K562 (cell line): Measurements from ENCODE around the gene TRPM4. TPM values are rescaled to one million over a fixed set of nuclear protein-coding genes. Genes with fewer than 3 reads are reported as not detected.

Source experiments
- ARHGAP35 ChIP-seq: fragments of 450-650 bp; IDR thresholded peaks from 2 replicates; pipeline ENCODE4 v1.6.1; 2018; ENCODE audit not compliant: partially characterized antibody
- BCOR ChIP-seq: fragments of 450-650 bp; IDR thresholded peaks from 2 replicates; pipeline ENCODE4 v1.6.1; 2016
- CHCHD3 ChIP-seq: fragments of 250-450 bp; sonication (Bioruptor Pico); IDR thresholded peaks from 2 replicates; pipeline ENCODE4 v2.1.2; 2022; ENCODE audit warnings: mild to moderate bottlenecking
- LARP7 ChIP-seq: fragments of 450-650 bp; IDR thresholded peaks from 2 replicates; pipeline ENCODE4 v1.6.1; 2016
- PRMT5 ChIP-seq: sonication (generic); formaldehyde crosslinking; IDR thresholded peaks from 2 replicates; pipeline ENCODE4 v1.5.0; 2020; ENCODE audit warnings: missing genetic modification reagents
- TGIF2 ChIP-seq: sonication (generic); formaldehyde crosslinking; IDR thresholded peaks from 2 replicates; pipeline ENCODE4 v1.8.1; 2022; ENCODE audit warnings: mild to moderate bottlenecking, missing genetic modification reagents, moderate library complexity
- TOE1 ChIP-seq, 2 experiments: fragments of 450-650 bp in 1 of 2; sonication (generic) in 1 of 2; formaldehyde crosslinking in 1 of 2; IDR thresholded peaks; 2 replicates each; pipeline versions ENCODE4 v1.7.1 to v1.8.0; 2016 to 2022; ENCODE audit warnings: borderline replicate concordance in 2 of 2, mild to moderate bottlenecking in 2 of 2, antibody characterized with exemption in 1 of 2, inconsistent platforms in 1 of 2, low read depth in 1 of 2, missing genetic modification reagents in 1 of 2, moderate library complexity in 1 of 2
- ZNF121 ChIP-seq: sonication (generic); formaldehyde crosslinking; conservative IDR thresholded peaks from 2 replicates; pipeline ENCODE4 v1.8.0; 2022; ENCODE audit warnings: missing genetic modification reagents
- polyA plus RNA-seq, 8 experiments: library from polyadenylated mRNA; depleted of rRNA in 4 of 8; stranded (reverse) in 5 of 8; unstranded in 3 of 8; fragments of >200 nt; fragmentation: Nextera tagmentation in 2 of 8; fragmentation: Illumina TruSeq in 1 of 8; extraction: Ambion mirVana in 2 of 8; extraction: Trizol in 1 of 8; gene quantifications; 2 replicates each; pipeline versions ENCODE4 v1.2.1 to v1.2.3, GENCODE V29; 2011 to 2014; ENCODE audit warnings: inconsistent platforms in 1 of 8, missing spikeins in 1 of 8
- total RNA-seq, 7 experiments: library from RNA; depleted of rRNA in 6 of 7; stranded (reverse); fragments of >200 nt in 6 of 7; fragmentation: Illumina TruSeq in 2 of 7; extraction: Trizol in 2 of 7; gene quantifications; 2 replicates each; pipeline versions ENCODE4 v1.2.1 to v1.2.3, GENCODE V29; 2011 to 2021; ENCODE audit warnings: low replicate concordance in 1 of 7
- TF ChIP-seq, protein P1 (sequence below): fragments of 200-800 bp; sonication (Bioruptor generic); IDR thresholded peaks from 2 replicates; pipeline ENCODE4 v1.6.1; 2016; ENCODE audit warnings: missing genetic modification characterization, missing compliant biosample characterization
- TF ChIP-seq, protein P2 (sequence below): fragments of 450-650 bp; IDR thresholded peaks from 2 replicates; pipeline ENCODE4 v1.6.1; 2017; ENCODE audit warnings: antibody characterized with exemption, mild to moderate bottlenecking
- TF ChIP-seq, protein P3 (sequence below): fragments of 150-350 bp; conservative IDR thresholded peaks from 2 replicates; pipeline ENCODE4 v1.6.1; 2014; ENCODE audit warnings: low read length
- TF ChIP-seq, protein P4 (sequence below): conservative IDR thresholded peaks from 2 replicates; pipeline ENCODE4 v1.6.1; 2011; ENCODE audit warnings: low read depth, mild to moderate bottlenecking, low read length; ENCODE audit not compliant: control insufficient read depth

TRPM4 gene
- total and polyA plus RNA-seq, 9 of the 15 experiments (the other 6 are each of a cell fraction or from before 2014, with no cell fraction given): 6.5 to 45.4 (median 15.2) TPM

DNA sequence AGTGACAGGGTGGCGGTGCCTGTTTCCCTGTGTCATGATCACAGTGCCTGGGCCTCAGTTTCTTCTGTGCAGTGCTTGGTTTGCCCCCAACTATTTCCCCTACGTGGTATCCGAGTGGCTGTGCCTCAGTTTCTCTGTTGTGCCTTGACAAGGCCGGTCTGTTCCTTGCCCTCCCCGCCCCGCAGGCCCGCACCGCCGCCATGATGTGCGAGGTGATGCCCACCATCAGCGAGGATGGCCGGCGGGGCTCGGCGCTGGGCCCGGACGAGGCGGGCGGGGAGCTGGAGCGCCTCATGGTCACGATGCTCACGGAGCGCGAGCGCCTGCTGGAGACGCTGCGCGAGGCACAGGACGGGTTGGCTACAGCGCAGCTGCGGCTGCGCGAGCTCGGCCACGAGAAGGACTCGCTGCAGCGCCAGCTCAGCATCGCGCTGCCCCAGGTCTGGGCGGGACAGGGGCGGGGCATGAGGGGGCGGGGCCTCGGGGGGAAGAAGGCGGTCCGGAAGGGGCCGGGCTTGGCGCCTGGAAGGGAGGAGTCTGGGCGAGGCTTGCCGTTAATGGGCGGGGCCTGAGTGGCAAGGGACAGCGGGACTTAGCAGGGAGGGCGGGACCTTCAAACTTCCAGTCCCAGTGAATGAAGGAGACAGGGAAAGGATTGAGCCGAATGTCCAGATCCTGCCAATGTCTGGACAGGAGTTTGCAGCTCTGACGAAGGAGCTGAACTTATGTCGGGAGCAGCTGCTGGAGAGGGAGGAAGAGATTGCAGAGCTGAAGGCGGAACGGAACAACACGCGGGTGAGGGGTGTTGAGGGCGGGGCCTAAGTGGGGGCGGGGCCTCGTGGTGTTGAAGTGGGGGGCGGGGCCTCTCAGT is 29.7 kb upstream of the TRPM4 start (continued):
- TF ChIP-seq, protein P1, sequence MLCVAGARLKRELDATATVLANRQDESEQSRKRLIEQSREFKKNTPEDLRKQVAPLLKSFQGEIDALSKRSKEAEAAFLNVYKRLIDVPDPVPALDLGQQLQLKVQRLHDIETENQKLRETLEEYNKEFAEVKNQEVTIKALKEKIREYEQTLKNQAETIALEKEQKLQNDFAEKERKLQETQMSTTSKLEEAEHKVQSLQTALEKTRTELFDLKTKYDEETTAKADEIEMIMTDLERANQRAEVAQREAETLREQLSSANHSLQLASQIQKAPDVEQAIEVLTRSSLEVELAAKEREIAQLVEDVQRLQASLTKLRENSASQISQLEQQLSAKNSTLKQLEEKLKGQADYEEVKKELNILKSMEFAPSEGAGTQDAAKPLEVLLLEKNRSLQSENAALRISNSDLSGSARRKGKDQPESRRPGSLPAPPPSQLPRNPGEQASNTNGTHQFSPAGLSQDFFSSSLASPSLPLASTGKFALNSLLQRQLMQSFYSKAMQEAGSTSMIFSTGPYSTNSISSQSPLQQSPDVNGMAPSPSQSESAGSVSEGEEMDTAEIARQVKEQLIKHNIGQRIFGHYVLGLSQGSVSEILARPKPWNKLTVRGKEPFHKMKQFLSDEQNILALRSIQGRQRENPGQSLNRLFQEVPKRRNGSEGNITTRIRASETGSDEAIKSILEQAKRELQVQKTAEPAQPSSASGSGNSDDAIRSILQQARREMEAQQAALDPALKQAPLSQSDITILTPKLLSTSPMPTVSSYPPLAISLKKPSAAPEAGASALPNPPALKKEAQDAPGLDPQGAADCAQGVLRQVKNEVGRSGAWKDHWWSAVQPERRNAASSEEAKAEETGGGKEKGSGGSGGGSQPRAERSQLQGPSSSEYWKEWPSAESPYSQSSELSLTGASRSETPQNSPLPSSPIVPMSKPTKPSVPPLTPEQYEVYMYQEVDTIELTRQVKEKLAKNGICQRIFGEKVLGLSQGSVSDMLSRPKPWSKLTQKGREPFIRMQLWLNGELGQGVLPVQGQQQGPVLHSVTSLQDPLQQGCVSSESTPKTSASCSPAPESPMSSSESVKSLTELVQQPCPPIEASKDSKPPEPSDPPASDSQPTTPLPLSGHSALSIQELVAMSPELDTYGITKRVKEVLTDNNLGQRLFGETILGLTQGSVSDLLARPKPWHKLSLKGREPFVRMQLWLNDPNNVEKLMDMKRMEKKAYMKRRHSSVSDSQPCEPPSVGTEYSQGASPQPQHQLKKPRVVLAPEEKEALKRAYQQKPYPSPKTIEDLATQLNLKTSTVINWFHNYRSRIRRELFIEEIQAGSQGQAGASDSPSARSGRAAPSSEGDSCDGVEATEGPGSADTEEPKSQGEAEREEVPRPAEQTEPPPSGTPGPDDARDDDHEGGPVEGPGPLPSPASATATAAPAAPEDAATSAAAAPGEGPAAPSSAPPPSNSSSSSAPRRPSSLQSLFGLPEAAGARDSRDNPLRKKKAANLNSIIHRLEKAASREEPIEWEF (CRISPR knock-in tag): no peak
- TF ChIP-seq CHCHD3 (no peak), BCOR (peak; percentile 91), ARHGAP35 (no peak), TOE1 (IDR thresholded peaks at IDR 0.05; ENCODE audit: borderline replicate concordance) (0 out of 2 replicates have a peak, but pooled peaks have one; percentile 10), TOE1 (CRISPR knock-in tag; IDR thresholded peaks at IDR 0.05; ENCODE audit: borderline replicate concordance, low read depth) (no peak), TGIF2 (CRISPR knock-in tag) (no peak), PRMT5 (CRISPR knock-in tag) (no peak), LARP7 (no peak), ZNF121 (no peak)
- TF ChIP-seq, protein P2, sequence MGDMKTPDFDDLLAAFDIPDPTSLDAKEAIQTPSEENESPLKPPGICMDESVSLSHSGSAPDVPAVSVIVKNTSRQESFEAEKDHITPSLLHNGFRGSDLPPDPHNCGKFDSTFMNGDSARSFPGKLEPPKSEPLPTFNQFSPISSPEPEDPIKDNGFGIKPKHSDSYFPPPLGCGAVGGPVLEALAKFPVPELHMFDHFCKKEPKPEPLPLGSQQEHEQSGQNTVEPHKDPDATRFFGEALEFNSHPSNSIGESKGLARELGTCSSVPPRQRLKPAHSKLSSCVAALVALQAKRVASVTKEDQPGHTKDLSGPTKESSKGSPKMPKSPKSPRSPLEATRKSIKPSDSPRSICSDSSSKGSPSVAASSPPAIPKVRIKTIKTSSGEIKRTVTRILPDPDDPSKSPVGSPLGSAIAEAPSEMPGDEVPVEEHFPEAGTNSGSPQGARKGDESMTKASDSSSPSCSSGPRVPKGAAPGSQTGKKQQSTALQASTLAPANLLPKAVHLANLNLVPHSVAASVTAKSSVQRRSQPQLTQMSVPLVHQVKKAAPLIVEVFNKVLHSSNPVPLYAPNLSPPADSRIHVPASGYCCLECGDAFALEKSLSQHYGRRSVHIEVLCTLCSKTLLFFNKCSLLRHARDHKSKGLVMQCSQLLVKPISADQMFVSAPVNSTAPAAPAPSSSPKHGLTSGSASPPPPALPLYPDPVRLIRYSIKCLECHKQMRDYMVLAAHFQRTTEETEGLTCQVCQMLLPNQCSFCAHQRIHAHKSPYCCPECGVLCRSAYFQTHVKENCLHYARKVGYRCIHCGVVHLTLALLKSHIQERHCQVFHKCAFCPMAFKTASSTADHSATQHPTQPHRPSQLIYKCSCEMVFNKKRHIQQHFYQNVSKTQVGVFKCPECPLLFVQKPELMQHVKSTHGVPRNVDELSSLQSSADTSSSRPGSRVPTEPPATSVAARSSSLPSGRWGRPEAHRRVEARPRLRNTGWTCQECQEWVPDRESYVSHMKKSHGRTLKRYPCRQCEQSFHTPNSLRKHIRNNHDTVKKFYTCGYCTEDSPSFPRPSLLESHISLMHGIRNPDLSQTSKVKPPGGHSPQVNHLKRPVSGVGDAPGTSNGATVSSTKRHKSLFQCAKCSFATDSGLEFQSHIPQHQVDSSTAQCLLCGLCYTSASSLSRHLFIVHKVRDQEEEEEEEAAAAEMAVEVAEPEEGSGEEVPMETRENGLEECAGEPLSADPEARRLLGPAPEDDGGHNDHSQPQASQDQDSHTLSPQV: peak; percentile 99
- TF ChIP-seq, protein P3, sequence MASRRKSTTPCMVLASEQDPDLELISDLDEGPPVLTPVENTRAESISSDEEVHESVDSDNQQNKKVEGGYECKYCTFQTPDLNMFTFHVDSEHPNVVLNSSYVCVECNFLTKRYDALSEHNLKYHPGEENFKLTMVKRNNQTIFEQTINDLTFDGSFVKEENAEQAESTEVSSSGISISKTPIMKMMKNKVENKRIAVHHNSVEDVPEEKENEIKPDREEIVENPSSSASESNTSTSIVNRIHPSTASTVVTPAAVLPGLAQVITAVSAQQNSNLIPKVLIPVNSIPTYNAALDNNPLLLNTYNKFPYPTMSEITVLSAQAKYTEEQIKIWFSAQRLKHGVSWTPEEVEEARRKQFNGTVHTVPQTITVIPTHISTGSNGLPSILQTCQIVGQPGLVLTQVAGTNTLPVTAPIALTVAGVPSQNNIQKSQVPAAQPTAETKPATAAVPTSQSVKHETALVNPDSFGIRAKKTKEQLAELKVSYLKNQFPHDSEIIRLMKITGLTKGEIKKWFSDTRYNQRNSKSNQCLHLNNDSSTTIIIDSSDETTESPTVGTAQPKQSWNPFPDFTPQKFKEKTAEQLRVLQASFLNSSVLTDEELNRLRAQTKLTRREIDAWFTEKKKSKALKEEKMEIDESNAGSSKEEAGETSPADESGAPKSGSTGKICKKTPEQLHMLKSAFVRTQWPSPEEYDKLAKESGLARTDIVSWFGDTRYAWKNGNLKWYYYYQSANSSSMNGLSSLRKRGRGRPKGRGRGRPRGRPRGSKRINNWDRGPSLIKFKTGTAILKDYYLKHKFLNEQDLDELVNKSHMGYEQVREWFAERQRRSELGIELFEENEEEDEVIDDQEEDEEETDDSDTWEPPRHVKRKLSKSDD: no peak
- TF ChIP-seq, protein P4, sequence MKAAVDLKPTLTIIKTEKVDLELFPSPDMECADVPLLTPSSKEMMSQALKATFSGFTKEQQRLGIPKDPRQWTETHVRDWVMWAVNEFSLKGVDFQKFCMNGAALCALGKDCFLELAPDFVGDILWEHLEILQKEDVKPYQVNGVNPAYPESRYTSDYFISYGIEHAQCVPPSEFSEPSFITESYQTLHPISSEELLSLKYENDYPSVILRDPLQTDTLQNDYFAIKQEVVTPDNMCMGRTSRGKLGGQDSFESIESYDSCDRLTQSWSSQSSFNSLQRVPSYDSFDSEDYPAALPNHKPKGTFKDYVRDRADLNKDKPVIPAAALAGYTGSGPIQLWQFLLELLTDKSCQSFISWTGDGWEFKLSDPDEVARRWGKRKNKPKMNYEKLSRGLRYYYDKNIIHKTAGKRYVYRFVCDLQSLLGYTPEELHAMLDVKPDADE: 0 out of 2 replicates have a peak, but pooled peaks have one; percentile 23
